Neural crest cell (in vitro differentiated cells): Measurements from ENCODE around the gene C9orf50. TPM values are rescaled to one million over a fixed set of nuclear protein-coding genes. Genes with fewer than 3 reads are reported as not detected.

Experiments
- DNase-seq: peaks from one replicate; pipeline ENCODE4 v3.0.0; 2021; ENCODE audit warnings: low read depth, mixed read lengths, low spot score
- H3K27ac Mint-ChIP-seq: one replicate; pipeline ENCODE4 v1.8.0; 2021; ENCODE audit warnings: mild to moderate bottlenecking, mixed read lengths; ENCODE audit not compliant: unreplicated experiment
- H3K27me3 Mint-ChIP-seq: 2 replicates; pipeline ENCODE4 v1.8.0; 2021; ENCODE audit warnings: low read depth, mild to moderate bottlenecking, mixed read lengths
- H3K36me3 Mint-ChIP-seq: 2 replicates; pipeline ENCODE4 v1.8.0; 2021; ENCODE audit warnings: low read depth, mild to moderate bottlenecking, mixed read lengths
- H3K4me1 Mint-ChIP-seq: 2 replicates; pipeline ENCODE4 v1.8.0; 2021; ENCODE audit warnings: mixed read lengths
- H3K4me3 Mint-ChIP-seq: one replicate; pipeline ENCODE4 v1.8.0; 2021; ENCODE audit warnings: mild to moderate bottlenecking, mixed read lengths
- H3K9me3 Mint-ChIP-seq: 2 replicates; pipeline ENCODE4 v1.8.0; 2021; ENCODE audit warnings: mixed read lengths
- total RNA-seq: library from RNA; stranded (reverse); gene quantifications from 2 replicates; pipeline ENCODE4 v1.2.1, GENCODE V29; 2021
- TF ChIP-seq, protein P1 (sequence below): fragments of 200-600 bp; sonication (generic); conservative IDR thresholded peaks from 2 replicates; pipeline ENCODE4 v1.5.0; 2021; ENCODE audit warnings: antibody characterized with exemption, mild to moderate bottlenecking

Gene C9orf50
- total RNA-seq, 1 donor from 2014 or later = 0.26 TPM

GRCh38 chr9:129581505-129582189 lies 39.3 kb downstream of the C9orf50 start:
- no peaks in the 10 kb centered on the region for H3K27me3 Mint-ChIP-seq
- no peak for DNase-seq
- peak overlapping the region; percentile 43 for H3K27ac Mint-ChIP-seq
- H3K4me3 Mint-ChIP-seq = no peak overlapping the region
- peaks cover 31% of the 10 kb centered on the region for H3K4me1 Mint-ChIP-seq
- H3K36me3 Mint-ChIP-seq = no peaks in the 10 kb centered on the region
- H3K9me3 Mint-ChIP-seq = no peaks in the 10 kb centered on the region
- TF ChIP-seq, protein P1, sequence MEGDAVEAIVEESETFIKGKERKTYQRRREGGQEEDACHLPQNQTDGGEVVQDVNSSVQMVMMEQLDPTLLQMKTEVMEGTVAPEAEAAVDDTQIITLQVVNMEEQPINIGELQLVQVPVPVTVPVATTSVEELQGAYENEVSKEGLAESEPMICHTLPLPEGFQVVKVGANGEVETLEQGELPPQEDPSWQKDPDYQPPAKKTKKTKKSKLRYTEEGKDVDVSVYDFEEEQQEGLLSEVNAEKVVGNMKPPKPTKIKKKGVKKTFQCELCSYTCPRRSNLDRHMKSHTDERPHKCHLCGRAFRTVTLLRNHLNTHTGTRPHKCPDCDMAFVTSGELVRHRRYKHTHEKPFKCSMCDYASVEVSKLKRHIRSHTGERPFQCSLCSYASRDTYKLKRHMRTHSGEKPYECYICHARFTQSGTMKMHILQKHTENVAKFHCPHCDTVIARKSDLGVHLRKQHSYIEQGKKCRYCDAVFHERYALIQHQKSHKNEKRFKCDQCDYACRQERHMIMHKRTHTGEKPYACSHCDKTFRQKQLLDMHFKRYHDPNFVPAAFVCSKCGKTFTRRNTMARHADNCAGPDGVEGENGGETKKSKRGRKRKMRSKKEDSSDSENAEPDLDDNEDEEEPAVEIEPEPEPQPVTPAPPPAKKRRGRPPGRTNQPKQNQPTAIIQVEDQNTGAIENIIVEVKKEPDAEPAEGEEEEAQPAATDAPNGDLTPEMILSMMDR = no peak

- Mint-ChIP-seq H3K4me1 (peaks cover 41% of the 10 kb centered on the region), H3K36me3 (no peaks in the 10 kb centered on the region), H3K27me3 (no peaks in the 10 kb centered on the region), H3K9me3 (no peaks in the 10 kb centered on the region), H3K27ac (no peak overlapping the region), H3K4me3 (no peak overlapping the region)
- no peak for DNase-seq
- TF ChIP-seq, protein P1 = no peak
Observed at GRCh38 chr9:129580211-129580915, 40.5 kb downstream of the C9orf50 start.

DNA sequence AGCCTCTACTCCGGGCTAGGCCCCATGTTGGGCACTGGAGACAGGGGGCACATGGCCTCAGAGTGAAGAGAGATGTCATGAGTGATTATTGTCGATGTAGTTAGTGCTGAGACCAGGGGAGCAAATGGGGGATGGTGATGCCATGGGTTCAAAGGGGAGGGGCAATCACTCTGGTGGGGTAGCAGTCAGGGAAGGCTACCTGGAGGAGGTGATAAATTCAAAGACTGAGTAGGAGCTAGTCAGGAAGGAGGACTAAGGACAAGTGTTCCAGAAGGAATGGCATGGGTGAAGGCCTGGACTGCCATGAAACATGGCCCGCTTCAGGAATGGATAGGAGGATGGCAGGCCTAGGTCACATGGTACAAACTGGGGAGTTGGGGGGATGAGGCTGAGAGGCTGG lies 41.6 kb downstream of the C9orf50 start:
- Mint-ChIP-seq H3K27me3 (no peaks in the 10 kb centered on the region), H3K9me3 (no peaks in the 10 kb centered on the region), H3K36me3 (no peaks in the 10 kb centered on the region), H3K27ac (peak overlapping the region; percentile 50), H3K4me1 (peaks cover 40% of the 10 kb centered on the region), H3K4me3 (no peak overlapping the region)
- DNase-seq = no peak
- TF ChIP-seq, protein P1 = no peak

DNA sequence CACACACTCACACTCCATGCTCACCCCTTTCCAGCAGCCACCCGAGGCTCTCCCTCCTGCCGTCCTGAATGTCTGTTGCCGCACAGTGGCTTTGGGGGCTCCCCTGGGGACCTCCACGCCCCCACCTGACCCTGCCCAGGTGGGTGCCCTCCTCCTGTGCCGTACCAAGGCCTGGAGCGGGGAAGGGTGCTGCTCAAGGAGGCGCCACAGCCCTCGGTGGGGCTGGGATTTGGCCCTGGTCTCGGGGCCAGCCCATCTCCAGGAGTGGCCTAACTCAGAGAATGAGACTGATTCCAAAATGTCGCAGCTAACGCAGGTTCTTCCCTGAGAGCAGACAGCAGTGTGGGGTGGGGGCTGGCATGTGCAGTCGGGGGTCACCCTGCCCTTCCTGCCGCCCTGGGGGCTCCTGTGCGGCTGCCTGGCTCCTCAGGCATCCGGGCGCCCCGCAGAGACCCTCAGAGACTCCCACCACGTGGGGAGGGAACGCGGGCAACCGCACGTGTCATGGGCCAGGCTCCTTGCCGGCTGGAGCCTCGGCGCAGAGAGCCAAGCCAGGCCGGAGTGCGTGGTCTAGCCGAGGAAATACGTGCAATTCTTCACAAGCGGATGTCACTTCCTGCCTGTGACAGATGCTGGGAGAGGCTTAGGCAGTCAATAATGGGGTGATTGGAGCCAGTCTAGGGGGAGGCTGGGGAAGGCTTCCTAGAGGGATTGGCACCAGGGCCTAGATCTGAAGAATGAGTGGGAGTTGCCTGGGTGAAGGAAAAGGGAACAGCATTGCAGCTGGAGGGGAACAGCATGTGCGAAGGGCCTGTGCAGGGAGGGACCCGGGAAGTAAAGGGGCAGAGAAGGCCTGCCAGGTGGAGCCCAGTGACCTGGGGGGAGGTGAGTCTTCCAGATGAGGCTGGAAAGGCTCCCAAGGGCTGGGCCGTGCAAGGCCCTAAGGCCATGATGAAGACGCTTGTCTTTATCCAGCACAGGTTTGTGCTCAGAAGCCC lies 44.1 kb downstream of the C9orf50 start:
- Mint-ChIP-seq H3K36me3 (no peaks in the 10 kb centered on the region), H3K27ac (peak overlapping the region; percentile 27)

DNA sequence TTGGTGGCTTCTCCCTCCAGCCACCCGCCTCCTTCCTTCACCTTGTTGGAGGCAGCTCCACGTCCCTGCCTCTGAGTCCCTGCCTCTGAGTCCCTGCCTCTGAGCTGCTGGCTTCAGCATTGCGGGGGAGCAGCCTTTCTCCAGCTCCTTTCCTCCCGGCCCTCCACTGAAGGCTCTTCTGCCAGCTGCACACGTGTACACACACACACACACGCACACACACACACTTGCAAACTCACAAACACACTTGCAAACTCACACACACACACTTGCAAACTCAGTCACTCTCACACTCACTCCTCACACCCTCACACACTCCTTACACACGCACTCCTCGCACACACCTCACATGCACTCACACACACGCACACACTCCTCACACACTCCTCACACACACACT lies 45.1 kb downstream of the C9orf50 start:
- Mint-ChIP-seq H3K4me3 (no peak overlapping the region), H3K36me3 (no peaks in the 10 kb centered on the region), H3K27ac (no peak overlapping the region), H3K4me1 (peaks cover 37% of the 10 kb centered on the region), H3K9me3 (no peaks in the 10 kb centered on the region), H3K27me3 (no peaks in the 10 kb centered on the region)
- TF ChIP-seq, protein P1 = no peak
- DNase-seq = no peak

More for the DNA sequence above, 44.1 kb downstream of the C9orf50 start:
- Mint-ChIP-seq H3K27me3 (no peaks in the 10 kb centered on the region), H3K4me3 (no peak overlapping the region), H3K9me3 (no peaks in the 10 kb centered on the region), H3K4me1 (peaks cover 33% of the 10 kb centered on the region)
- no peak for DNase-seq
- TF ChIP-seq, protein P1 = no peak
